Measurements from ENCODE around the gene MYL12B.

Gene MYL12B

GRCh38 chr18:3236470-3236869 is 25.5 kb upstream of the MYL12B start:
- no peak for DNase-seq

- DNase-seq = no peak
Observed at GRCh38 chr18:3238742-3239141, 23.2 kb upstream of the MYL12B start.

- no peak for DNase-seq
Observed at GRCh38 chr18:3245185-3245564, 16.8 kb upstream of the MYL12B start.

- peak; percentile 65 for DNase-seq
Observed at GRCh38 chr18:3245853-3246634, 15.9 kb upstream of the MYL12B start.

GRCh38 chr18:3246635-3247239 is 15.2 kb upstream of the MYL12B start:
- no peak for DNase-seq

- DNase-seq = peak; percentile 47
Observed at GRCh38 chr18:3247240-3248061, 14.5 kb upstream of the MYL12B start, which contains the start of gene MYL12A. Gene MYL12A, plus strand, starts transcription at chr18:3247801. Its CDS starts 5,447 bp downstream, at chr18:3253248.

GRCh38 chr18:3248062-3248657 is 13.8 kb upstream of the MYL12B start:
- DNase-seq = no peak

- DNase-seq = no peak
Observed at GRCh38 chr18:3248658-3249359, 13.1 kb upstream of the MYL12B start.

GRCh38 chr18:3250237-3251107 is 11.5 kb upstream of the MYL12B start:
- DNase-seq = no peak

GRCh38 chr18:3251249-3251962 is 10.5 kb upstream of the MYL12B start:
- no peak for DNase-seq

GRCh38 chr18:3251963-3252277 is 10.0 kb upstream of the MYL12B start:
- DNase-seq = no peak

- no peak for DNase-seq
Observed at GRCh38 chr18:3252843-3253242, 9.1 kb upstream of the MYL12B start.

GRCh38 chr18:3254725-3255124 is 7.2 kb upstream of the MYL12B start:
- DNase-seq = no peak

GRCh38 chr18:3255611-3256165 is 6.2 kb upstream of the MYL12B start:
- DNase-seq = no peak

GRCh38 chr18:3256693-3257626 is 5.0 kb upstream of the MYL12B start:
- DNase-seq = no peak

GRCh38 chr18:3257627-3258120 is 4.3 kb upstream of the MYL12B start:
- no peak for DNase-seq

GRCh38 chr18:3260995-3261372 is 949 bp upstream of the MYL12B start:
- no peak for DNase-seq

- DNase-seq = no peak
Observed at GRCh38 chr18:3262234-3263131, 550 bp downstream of the MYL12B start.

All from NCI-H2081 treated with DMSO at 0.1 percent for 48 hours (cell line).